Osteoblast (primary cell): ENCODE results near the gene TSSK3. TPM values are rescaled to one million over a fixed set of nuclear protein-coding genes. Genes with fewer than 3 reads are reported as not detected.
A peak's percentile ranks its signal among the peaks of the same experiment; 100 is the strongest.

ENCODE experiments used
- DNase-seq: peaks from one replicate; pipeline ENCODE4 v3.0.0; 2011; ENCODE audit warnings: low spot score, mixed read lengths; ENCODE audit not compliant: insufficient read length; ENCODE audit errors: missing footprints
- H2AFZ ChIP-seq: 2 replicates; pipeline ENCODE4 v1.6.0; 2011; ENCODE audit warnings: mild to moderate bottlenecking, low read length
- H3K27ac ChIP-seq: 2 replicates; pipeline ENCODE4 v1.5.1; 2011; ENCODE audit warnings: mild to moderate bottlenecking, low read depth, low read length, moderate library complexity
- H3K27me3 ChIP-seq: 2 replicates; pipeline ENCODE4 v1.6.0; 2012; ENCODE audit warnings: mild to moderate bottlenecking, control low read depth, inconsistent platforms, low read length, moderate library complexity; ENCODE audit not compliant: insufficient read depth
- H3K36me3 ChIP-seq: 2 replicates; pipeline ENCODE4 v1.5.1; 2011; ENCODE audit warnings: mild to moderate bottlenecking, low read length, control low read depth, moderate library complexity; ENCODE audit not compliant: insufficient read depth
- H3K4me1 ChIP-seq: 2 replicates; pipeline ENCODE4 v1.5.1; 2011; ENCODE audit warnings: mild to moderate bottlenecking, low read length, control low read depth, moderate library complexity; ENCODE audit not compliant: insufficient read depth
- H3K4me2 ChIP-seq: 2 replicates; pipeline ENCODE4 v1.6.0; 2011; ENCODE audit warnings: mild to moderate bottlenecking, low read length; ENCODE audit not compliant: insufficient read depth
- H3K4me3 ChIP-seq: fragments of 200-600 bp; sonication (generic); 3 replicates; pipeline ENCODE4 v1.5.1; 2012; ENCODE audit warnings: mild to moderate bottlenecking, low read length, inconsistent platforms; ENCODE audit not compliant: insufficient read depth
- H3K79me2 ChIP-seq: 2 replicates; pipeline ENCODE4 v1.6.0; 2012; ENCODE audit warnings: mild to moderate bottlenecking, low read length, control low read depth, inconsistent platforms; ENCODE audit not compliant: insufficient read depth
- H3K9me3 ChIP-seq: 2 replicates; pipeline ENCODE4 v1.5.1; 2011; ENCODE audit warnings: low read depth, low read length, control low read depth
- H4K20me1 ChIP-seq: 2 replicates; pipeline ENCODE4 v1.6.0; 2012; ENCODE audit warnings: mild to moderate bottlenecking, low read length, control low read depth; ENCODE audit not compliant: insufficient read depth
- CTCF ChIP-seq: IDR thresholded peaks from 2 replicates; pipeline ENCODE4 v1.5.1; 2011; ENCODE audit warnings: mild to moderate bottlenecking, low read depth, low read length, moderate library complexity; ENCODE audit errors: extremely low read depth
- total RNA-seq: library from RNA; depleted of rRNA; stranded (reverse); fragments of >200 nt; gene quantifications from 2 replicates; pipeline ENCODE4 v1.2.3, GENCODE V29; 2012

The TSSK3 gene
- total RNA-seq, 1 donor, result 1.8 TPM

GRCh38 chr1:32351399-32352238 is 10.7 kb upstream of the TSSK3 start:
- Histone ChIP-seq H3K9me3 (no peaks in the 10 kb centered on the region), H4K20me1 (no peaks in the 10 kb centered on the region), H3K4me2 (peak overlapping the region; percentile 87), H2AFZ (peak overlapping the region; percentile 86), H3K27ac (peak overlapping the region; percentile 85), H3K36me3 (peaks cover 5% of the 10 kb centered on the region), H3K4me3 (peak overlapping the region; percentile 85), H3K27me3 (no peaks in the 10 kb centered on the region), H3K79me2 (no peaks in the 10 kb centered on the region), H3K4me1 (peaks cover 27% of the 10 kb centered on the region)
- peak; percentile 98 for DNase-seq
- no peak for TF ChIP-seq CTCF

- H4K20me1 ChIP-seq, result no peaks in the 10 kb centered on the region
- H2AFZ ChIP-seq, result peak overlapping the region; percentile 86
- H3K27me3 ChIP-seq, result no peaks in the 10 kb centered on the region
- peak overlapping the region; percentile 85 for H3K4me3 ChIP-seq
- peak overlapping the region; percentile 85 for H3K27ac ChIP-seq
- no peak for TF ChIP-seq CTCF
- no peaks in the 10 kb centered on the region for H3K79me2 ChIP-seq
- H3K4me1 ChIP-seq, result peaks cover 27% of the 10 kb centered on the region
- peak overlapping the region; percentile 87 for H3K4me2 ChIP-seq
- peaks cover 5% of the 10 kb centered on the region for H3K36me3 ChIP-seq
- no peak for DNase-seq
- no peaks in the 10 kb centered on the region for H3K9me3 ChIP-seq
Observed at GRCh38 chr1:32352239-32352745, 10.0 kb upstream of the TSSK3 start.

GRCh38 chr1:32352831-32353383 is 9.4 kb upstream of the TSSK3 start:
- Histone ChIP-seq H3K27ac (peak overlapping the region; percentile 67), H3K36me3 (peaks cover 5% of the 10 kb centered on the region), H4K20me1 (no peaks in the 10 kb centered on the region), H2AFZ (no peak overlapping the region), H3K79me2 (no peaks in the 10 kb centered on the region), H3K27me3 (no peaks in the 10 kb centered on the region), H3K4me2 (peak overlapping the region; percentile 87), H3K4me3 (no peak overlapping the region), H3K4me1 (peaks cover 27% of the 10 kb centered on the region), H3K9me3 (no peaks in the 10 kb centered on the region)
- TF ChIP-seq CTCF, result no peak
- DNase-seq, result peak; percentile 26

- H3K27ac ChIP-seq, result peak overlapping the region; percentile 67
- no peaks in the 10 kb centered on the region for H3K79me2 ChIP-seq
- no peaks in the 10 kb centered on the region for H3K27me3 ChIP-seq
- peak; percentile 74 for DNase-seq
- H3K9me3 ChIP-seq, result no peaks in the 10 kb centered on the region
- no peak for TF ChIP-seq CTCF
- no peaks in the 10 kb centered on the region for H4K20me1 ChIP-seq
- H3K4me3 ChIP-seq, result no peak overlapping the region
- H3K4me2 ChIP-seq, result peak overlapping the region; percentile 87
- peaks cover 5% of the 10 kb centered on the region for H3K36me3 ChIP-seq
- peaks cover 27% of the 10 kb centered on the region for H3K4me1 ChIP-seq
- H2AFZ ChIP-seq, result peak overlapping the region; percentile 32
Observed at GRCh38 chr1:32353431-32353830, 8.9 kb upstream of the TSSK3 start.
